OCI-LY3 (cell line): ENCODE measurements around the gene ZMIZ1.

ENCODE experiments used
- CTCF ChIP-seq: fragments of 200-600, 300-600 bp; sonication (generic); IDR thresholded peaks from 2 replicates; pipeline ENCODE4 v1.5.1; 2014; ENCODE audit warnings: antibody characterized with exemption, low read length, low read depth
- EZH2phosphoT487 ChIP-seq: fragments of 200-600 bp; shearing (Covaris generic); IDR thresholded peaks from 2 replicates; pipeline ENCODE4 v1.6.1; 2018; ENCODE audit warnings: antibody characterized with exemption, mixed run types, low read depth

- no peak for TF ChIP-seq CTCF
- no peak for TF ChIP-seq EZH2phosphoT487
Observed at GRCh38 chr10:79351332-79351731, 282.6 kb downstream of the ZMIZ1 start.
